HG02970 (cell line): ENCODE measurements around the gene RALGAPB.
"Not testable (repeated sequence)": the region's sequence is repeated elsewhere in the genome, so short reads cannot be mapped to it uniquely, and the experiment has no call there.

Experiments used
- ATAC-seq: cut with Tn5 transposase; IDR thresholded peaks from one replicate; pipeline ENCODE4 v1.9.1; 2021; ENCODE audit warnings: mild to moderate bottlenecking, moderate library complexity, moderate number of reproducible peaks; ENCODE audit not compliant: unreplicated experiment, low FRiP score

RALGAPB gene

DNA sequence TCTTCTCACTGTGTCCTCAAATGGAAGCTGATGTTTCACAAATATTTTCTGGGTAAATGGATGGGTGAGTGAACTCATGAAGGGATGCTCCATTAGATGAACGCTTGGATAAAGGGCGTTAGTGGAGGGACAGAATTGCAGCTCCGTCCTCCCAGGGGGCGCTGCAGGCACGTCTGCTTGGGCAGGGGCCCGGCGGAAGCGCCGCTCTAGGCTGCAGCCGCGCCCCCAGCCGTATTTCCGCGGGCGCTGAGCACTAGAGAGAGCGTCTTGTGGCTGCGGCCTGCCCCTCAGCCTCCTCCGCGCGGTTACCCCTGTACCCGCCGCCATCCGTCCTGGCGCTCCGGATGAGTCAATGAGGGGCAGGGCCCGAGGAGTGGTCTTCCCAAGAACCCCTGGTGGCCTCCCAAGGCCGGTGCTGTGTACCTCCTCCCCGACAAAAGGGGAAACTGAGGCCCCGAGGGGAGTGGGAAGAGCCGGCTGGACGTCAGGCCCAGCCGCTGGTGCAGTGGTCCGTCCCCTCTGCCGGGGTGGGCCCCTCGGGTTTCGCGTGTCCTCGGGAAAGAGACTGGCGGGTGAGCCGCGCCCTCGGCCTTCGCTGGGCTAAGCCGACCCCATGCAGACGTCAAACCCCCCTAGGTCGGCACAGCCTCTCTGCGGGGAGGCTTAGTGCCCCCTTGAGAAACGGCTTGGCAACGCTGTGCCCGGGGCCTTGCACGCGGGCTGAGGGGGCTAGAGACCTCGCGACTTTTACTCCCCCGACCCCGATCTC lies 26.0 kb upstream of the RALGAPB start:
- ATAC-seq, result peak; percentile 84

DNA sequence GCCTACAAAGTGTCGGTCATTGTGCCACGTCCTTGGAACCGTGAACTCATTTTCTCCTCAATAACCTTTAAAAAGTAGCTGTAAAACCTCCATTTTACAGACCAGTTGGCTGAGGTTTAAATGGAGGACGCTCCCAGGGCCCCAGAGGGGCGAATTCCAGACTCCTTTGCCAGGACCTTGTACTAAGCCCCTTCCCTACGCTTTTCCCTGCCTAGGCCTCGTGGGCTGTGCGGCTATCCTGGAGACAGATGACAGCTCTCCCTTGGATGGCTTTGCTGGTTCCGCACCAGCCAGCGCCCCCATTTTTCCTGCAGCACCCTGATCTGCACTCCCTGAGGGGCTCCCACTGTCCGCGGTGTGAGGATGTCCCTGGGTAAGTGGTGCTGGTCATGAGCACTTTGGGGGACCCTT lies 25.4 kb upstream of the RALGAPB start:
- ATAC-seq, result no peak

- ATAC-seq, result no peak
Observed at GRCh38 chr20:38447931-38448675, 24.5 kb upstream of the RALGAPB start.

GRCh38 chr20:38449046-38449445 lies 23.6 kb upstream of the RALGAPB start:
- no peak for ATAC-seq

DNA sequence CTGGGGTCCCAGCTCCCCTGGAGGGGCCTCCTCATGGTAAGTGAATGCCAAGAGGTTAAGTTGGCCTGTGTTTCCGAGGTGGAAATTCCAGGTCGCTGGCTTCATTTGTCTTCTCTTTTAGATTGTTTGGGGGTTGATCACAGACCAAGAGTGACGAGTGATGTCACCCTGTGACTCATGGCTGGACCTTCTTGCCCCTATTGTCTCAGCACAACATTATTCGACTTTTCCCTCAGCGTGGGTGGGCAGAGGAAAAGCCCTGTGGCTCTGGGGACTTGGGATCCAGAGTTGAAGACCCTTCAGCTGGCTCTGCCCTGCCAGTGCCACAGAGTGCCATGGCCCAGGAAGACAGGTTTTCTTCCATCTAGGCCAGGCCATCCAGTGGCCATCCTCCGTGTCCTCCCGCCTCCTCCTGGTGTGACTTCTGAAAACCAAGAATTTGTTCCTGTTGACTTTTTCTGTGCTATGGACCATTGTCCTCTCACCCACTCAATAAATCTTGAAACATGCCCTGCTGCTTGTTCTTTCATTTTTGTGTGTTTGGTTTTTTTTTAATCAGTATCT lies 22.1 kb upstream of the RALGAPB start:
- ATAC-seq, result no peak

- no peak for ATAC-seq
Observed at GRCh38 chr20:38452880-38453624, 19.6 kb upstream of the RALGAPB start.

- ATAC-seq, result no peak
Observed at GRCh38 chr20:38453941-38454340, 18.7 kb upstream of the RALGAPB start.

DNA sequence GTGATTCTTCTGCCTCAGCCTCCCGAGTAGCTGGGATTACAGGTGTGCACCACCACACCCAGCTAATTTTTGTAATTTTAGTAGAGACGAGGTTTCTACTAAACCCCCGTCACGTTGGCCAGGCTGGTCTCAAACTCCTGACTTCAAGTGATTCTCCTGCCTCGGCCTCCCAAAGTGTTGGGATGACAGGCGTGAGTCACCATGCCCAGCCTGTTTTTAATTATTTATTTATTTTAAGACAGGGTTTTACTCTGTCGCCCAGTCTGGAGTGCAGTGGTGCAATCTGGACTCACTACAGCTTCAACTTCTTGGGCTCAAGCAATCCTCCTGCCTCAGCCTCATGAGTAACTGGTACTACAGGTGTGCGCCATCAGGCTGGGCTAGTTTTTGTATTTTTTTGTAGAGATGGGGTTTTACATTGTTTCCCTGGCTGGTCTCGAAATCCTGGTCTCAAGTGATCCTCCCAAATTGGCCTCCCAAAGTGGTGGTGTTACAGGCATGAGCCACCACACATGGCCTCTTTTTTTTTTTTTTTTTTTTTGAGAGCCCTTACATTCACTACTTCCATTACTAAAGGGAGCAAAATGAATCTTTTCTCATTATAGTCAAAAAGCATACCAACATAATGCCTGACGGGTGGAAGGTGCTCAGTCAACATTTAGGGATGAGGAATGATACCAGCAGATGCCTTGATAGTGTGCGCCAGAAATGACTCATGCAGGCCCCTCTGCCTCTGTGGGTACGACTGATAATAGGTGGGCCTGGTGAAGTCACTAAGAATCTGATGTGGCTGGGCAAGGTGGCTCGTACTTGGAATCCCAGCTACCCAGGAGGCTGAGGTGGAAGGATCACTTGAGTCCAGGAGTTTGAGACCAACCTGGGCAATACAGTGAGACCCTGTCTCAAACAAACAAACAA lies 17.8 kb upstream of the RALGAPB start:
- no peak for ATAC-seq

DNA sequence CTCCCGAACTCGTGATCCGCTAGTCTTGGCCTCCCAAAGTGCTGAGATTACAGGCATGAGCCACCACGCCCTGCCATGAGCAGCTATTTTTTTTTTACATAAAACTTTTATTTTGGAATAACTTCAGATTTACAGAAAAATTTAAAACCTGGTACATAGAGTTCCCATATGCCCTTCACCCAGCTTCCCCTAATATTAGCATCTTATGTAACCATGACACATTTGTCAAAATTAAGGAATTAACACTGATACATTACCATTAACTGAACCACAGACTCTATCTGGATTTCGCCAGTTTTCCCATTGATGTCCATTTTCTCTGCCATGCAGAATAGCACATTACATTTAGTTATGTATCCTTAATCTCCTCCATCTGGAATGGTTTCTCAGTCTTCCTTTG lies 14.3 kb upstream of the RALGAPB start:
- no peak for ATAC-seq

- no peak for ATAC-seq
Observed at GRCh38 chr20:38460040-38460623, 12.5 kb upstream of the RALGAPB start.

GRCh38 chr20:38460631-38461030 lies 12.0 kb upstream of the RALGAPB start:
- not testable (repeated sequence) for ATAC-seq

- ATAC-seq, result not testable (repeated sequence)
Observed at GRCh38 chr20:38461167-38461566, 11.5 kb upstream of the RALGAPB start.

DNA sequence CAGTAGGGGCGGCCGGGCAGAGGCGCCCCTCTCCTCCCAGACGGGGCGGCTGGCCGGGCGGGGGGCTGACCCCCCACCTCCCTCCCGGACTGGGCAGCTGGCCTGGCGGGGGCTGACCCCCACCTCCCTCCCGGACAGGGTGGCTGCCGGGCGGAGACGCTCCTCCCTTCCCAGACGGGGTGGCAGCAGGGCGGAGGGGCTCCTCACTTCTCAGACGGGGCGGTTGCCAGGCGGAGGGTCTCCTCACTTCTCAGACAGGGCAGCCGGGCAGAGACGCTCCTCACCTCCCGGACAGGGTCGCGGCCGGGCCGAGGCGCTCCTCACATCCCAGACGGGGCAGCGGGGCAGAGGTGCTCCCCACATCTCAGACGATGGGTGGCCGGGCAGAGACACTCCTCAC lies 11.1 kb upstream of the RALGAPB start:
- not testable (repeated sequence) for ATAC-seq

DNA sequence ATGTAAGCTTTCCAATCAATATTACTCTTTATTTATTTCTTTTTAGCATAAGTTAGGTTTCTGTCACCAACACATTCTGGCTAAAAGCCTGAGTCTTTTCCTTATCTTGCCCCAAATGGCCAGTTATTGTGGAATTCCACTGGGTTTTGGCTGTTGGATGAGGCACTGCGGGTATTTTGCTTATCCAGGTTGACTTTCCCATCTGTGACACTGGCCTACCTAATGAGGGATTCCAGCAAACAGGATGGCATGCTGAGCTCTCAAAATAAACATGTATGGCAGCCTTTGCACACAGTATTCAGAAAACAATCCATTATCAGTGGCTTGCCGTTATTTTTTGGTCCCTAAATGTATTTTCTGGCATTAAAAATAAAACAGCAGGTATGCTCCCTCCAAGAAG lies 6.5 kb upstream of the RALGAPB start:
- no peak for ATAC-seq

DNA sequence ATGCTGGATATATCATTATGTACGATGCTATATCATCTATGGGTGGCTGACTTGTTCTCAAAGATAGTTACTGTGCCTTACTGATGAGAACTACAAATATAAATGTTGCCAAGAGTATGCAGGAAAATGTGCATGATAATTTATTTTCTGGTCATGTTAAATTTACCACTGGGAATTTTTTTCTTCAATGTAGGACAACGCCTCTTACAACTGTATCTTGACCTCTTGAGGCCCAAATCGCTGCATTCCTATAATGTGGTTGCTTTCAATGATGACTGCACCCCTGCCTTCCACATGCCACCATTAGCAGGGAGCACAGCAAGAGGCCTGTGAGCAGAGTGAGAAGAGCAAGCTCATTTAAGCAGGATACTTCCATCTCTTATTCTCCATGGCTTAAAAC lies 5.7 kb upstream of the RALGAPB start:
- ATAC-seq, result no peak

DNA sequence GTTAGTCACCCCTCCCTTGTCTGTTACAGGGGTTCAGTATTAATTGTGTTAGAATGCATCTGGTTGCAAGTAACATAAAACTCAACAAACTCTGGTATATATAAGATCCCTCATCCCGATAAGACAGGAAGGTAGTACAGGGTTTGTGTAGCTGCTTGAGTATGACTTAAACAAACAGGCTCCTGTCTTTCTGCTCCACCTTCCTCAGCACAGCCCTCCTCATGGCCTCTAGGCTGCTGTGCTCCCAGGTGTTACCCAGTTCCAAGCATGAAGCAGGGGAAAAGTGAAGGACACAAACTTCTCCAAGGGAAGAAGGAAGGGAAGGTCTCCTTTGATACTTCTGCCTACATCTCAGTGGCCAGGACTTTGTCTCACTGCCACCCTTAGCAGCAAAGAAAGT lies 1.4 kb upstream of the RALGAPB start:
- no peak for ATAC-seq

- ATAC-seq, result no peak
Observed at GRCh38 chr20:38471987-38472512, 593 bp upstream of the RALGAPB start.

DNA sequence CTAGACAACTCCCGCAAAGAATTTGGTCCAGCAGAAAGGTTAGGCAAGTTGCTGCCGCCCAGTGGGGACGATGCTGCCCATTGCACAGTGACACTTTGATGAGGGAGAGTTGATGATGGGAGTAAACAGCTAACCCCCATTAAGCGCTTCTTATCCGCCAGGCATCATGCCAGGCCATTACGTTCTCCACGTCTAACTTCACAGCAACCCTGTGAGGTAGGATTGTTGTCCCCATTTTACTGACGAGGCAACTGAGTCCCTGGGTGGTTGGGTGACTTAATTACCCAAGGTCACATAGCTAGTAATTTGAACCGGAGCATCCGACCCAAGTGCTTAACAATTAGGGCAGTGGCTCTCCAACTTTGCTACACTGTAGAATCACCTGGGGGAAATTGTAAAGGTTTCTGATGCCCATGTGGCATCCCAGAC lies 738 bp downstream of the RALGAPB start:
- ATAC-seq, result no peak

- ATAC-seq, result no peak
Observed at GRCh38 chr20:38477747-38478146, 5.1 kb downstream of the RALGAPB start.
